ENCODE data around the gene RYR1. TPM values are rescaled to one million over a fixed set of nuclear protein-coding genes. Genes with fewer than 3 reads are reported as not detected.

RYR1 gene
- total RNA-seq, 2 donors from 2014 or later, result 0.84 to 3.3 TPM

- Mint-ChIP-seq H3K27me3 (ENCODE audit: insufficient read depth) (no peaks in the 10 kb centered on the region), H3K4me3 (no peak overlapping the region), H3K36me3 (ENCODE audit: low read depth) (no peaks in the 10 kb centered on the region), H3K4me1 (no peaks in the 10 kb centered on the region), H3K9me3 (no peaks in the 10 kb centered on the region), H3K27ac (no peak overlapping the region)
- no peaks in the 10 kb centered on the region for H3K36me3 ChIP-seq (ENCODE audit: control insufficient read depth, insufficient read depth, low read length)
- TF ChIP-seq CTCF (conservative IDR thresholded peaks at IDR 0.05), result no peak
- H3K4me1 ChIP-seq (ENCODE audit: control insufficient read depth, insufficient read depth, low read length), result no peaks in the 10 kb centered on the region
- H3K9me3 ChIP-seq (ENCODE audit: control insufficient read depth, low read length), result no peaks in the 10 kb centered on the region
- H3K27ac ChIP-seq (ENCODE audit: low read depth, low read length), result no peak overlapping the region
- DNase-seq, result no peak
- 88 to 90% methylated on average over 7 to 9 of the region's 9 CpGs for WGBS, 2 experiments (ENCODE audit: insufficient coverage in 1 of 2, insufficient read length in 1 of 2)
- H3K4me3 ChIP-seq (ENCODE audit: low read length), result no peak overlapping the region
- H3K9ac ChIP-seq (ENCODE audit: extremely low read depth, low read length, poor library complexity, severe bottlenecking), result no peak overlapping the region
- no peaks in the 10 kb centered on the region for H3K27me3 ChIP-seq (ENCODE audit: control insufficient read depth, insufficient read depth, low read length, poor library complexity, severe bottlenecking)
These were observed 90.9 kb downstream of the RYR1 start for GRCh38 chr19:38524369-38524768.

- no peak overlapping the region for H3K4me3 ChIP-seq (ENCODE audit: low read length)
- no peak for TF ChIP-seq CTCF (conservative IDR thresholded peaks at IDR 0.05)
- no peak overlapping the region for H3K4me3 Mint-ChIP-seq
- DNase-seq, result no peak
- no peaks in the 10 kb centered on the region for H3K27me3 Mint-ChIP-seq (ENCODE audit: insufficient read depth)
- H3K27me3 ChIP-seq (ENCODE audit: control insufficient read depth, insufficient read depth, low read length, poor library complexity, severe bottlenecking), result no peaks in the 10 kb centered on the region
- no peaks in the 10 kb centered on the region for H3K4me1 Mint-ChIP-seq
- no peak overlapping the region for H3K27ac ChIP-seq (ENCODE audit: low read depth, low read length)
- no peaks in the 10 kb centered on the region for H3K36me3 ChIP-seq (ENCODE audit: control insufficient read depth, insufficient read depth, low read length)
- no peaks in the 10 kb centered on the region for H3K4me1 ChIP-seq (ENCODE audit: control insufficient read depth, insufficient read depth, low read length)
- H3K9me3 ChIP-seq (ENCODE audit: control insufficient read depth, low read length), result no peaks in the 10 kb centered on the region
- H3K9ac ChIP-seq (ENCODE audit: extremely low read depth, low read length, poor library complexity, severe bottlenecking), result no peak overlapping the region
- WGBS, 2 experiments (ENCODE audit: insufficient coverage in 1 of 2, insufficient read length in 1 of 2), result 94 to 97% methylated on average over 17 to 22 of the region's 22 CpGs
- no peak overlapping the region for H3K27ac Mint-ChIP-seq
- no peaks in the 10 kb centered on the region for H3K9me3 Mint-ChIP-seq
- no peaks in the 10 kb centered on the region for H3K36me3 Mint-ChIP-seq (ENCODE audit: low read depth)
These were observed 91.6 kb downstream of the RYR1 start for GRCh38 chr19:38524994-38525634.

- no peak overlapping the region for H3K27ac ChIP-seq (ENCODE audit: low read depth, low read length)
- Mint-ChIP-seq H3K27ac (no peak overlapping the region), H3K4me3 (no peak overlapping the region), H3K4me1 (no peaks in the 10 kb centered on the region), H3K9me3 (no peaks in the 10 kb centered on the region), H3K36me3 (ENCODE audit: low read depth) (no peaks in the 10 kb centered on the region), H3K27me3 (ENCODE audit: insufficient read depth) (no peaks in the 10 kb centered on the region)
- no peaks in the 10 kb centered on the region for H3K4me1 ChIP-seq (ENCODE audit: control insufficient read depth, insufficient read depth, low read length)
- DNase-seq, result no peak
- H3K4me3 ChIP-seq (ENCODE audit: low read length), result no peak overlapping the region
- H3K36me3 ChIP-seq (ENCODE audit: control insufficient read depth, insufficient read depth, low read length), result no peaks in the 10 kb centered on the region
- no peaks in the 10 kb centered on the region for H3K9me3 ChIP-seq (ENCODE audit: control insufficient read depth, low read length)
- no peak for TF ChIP-seq CTCF (conservative IDR thresholded peaks at IDR 0.05)
- no peaks in the 10 kb centered on the region for H3K27me3 ChIP-seq (ENCODE audit: control insufficient read depth, insufficient read depth, low read length, poor library complexity, severe bottlenecking)
- WGBS, 2 experiments (ENCODE audit: insufficient coverage in 1 of 2, insufficient read length in 1 of 2), result 90 to 91% methylated on average over 3 to 7 of the region's 7 CpGs
- H3K9ac ChIP-seq (ENCODE audit: extremely low read depth, low read length, poor library complexity, severe bottlenecking), result no peak overlapping the region
These were observed 92.9 kb downstream of the RYR1 start for GRCh38 chr19:38526430-38526829.
